SHP77 treated with DMSO at 0.1 percent for 48 hours (cell line): ENCODE measurements around the gene CACNA1C.

Source experiments
- DNase-seq: peaks from one replicate; lab custom pipeline; 2025; lab: John Stamatoyannopoulos, UW

CACNA1C gene

DNA sequence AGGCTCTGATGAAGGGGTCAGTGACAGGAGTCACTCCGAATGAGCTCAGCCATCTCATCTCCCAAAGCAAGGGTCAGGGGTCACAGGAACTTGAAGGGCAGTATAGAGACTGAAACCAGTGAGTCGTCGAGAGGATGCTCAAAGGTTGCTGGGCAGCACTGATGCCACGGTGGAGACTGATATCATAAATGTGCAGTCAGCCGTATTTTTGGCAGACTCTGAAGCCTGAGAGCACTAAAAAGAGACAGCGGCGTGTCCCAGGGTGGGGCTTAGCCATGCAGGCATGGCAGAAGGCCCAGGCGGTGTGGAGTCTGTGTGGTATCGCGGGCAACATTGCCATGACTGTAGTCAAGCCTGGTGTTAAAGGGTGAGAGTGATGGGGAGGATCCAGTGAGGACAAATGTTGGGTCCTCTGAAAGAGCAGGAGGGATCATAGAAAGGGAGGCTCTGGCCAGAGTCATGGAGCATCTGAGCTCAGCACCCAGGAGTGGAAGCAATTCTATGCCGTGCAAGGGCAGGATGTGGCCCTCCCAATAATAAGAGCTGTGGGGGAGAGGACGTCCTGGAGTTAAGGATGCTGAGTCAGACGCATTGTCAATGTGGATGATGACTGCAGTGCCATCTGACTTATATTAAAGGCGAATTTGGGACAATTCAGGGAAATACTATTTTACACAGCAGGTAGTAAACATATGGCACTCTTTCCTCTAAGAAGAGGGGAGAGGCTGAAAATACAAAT lies 500.8 kb downstream of the CACNA1C start:
- DNase-seq, result no peak

DNA sequence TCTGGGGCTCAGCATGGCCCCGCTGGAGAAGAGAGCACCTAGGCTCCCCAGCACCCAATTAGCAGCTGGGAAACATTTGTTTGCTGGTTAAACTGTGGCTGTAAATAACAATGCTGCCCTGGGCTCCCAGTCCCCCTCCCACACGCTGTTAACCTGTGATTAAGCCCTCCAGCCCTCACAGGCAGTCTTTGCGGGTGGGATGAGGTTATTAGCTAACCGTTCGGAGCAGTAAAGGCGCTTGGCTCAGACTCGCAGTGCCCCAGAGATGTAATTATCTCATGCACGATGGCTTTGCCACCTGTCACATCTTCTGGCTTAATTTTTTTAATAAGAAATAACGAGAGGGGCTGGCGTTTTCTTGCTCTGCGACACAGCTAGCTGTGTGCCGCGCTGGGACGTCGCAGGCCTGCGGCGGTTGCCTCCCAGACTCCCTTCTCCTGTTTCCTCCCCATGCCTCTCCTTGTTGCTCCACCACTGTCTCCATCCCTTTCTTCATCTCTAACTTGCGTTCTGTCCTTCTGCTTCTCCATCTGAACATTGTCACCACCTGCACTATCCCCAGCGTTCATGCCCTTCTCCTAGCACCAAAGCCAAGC lies 502.8 kb downstream of the CACNA1C start:
- no peak for DNase-seq

DNA sequence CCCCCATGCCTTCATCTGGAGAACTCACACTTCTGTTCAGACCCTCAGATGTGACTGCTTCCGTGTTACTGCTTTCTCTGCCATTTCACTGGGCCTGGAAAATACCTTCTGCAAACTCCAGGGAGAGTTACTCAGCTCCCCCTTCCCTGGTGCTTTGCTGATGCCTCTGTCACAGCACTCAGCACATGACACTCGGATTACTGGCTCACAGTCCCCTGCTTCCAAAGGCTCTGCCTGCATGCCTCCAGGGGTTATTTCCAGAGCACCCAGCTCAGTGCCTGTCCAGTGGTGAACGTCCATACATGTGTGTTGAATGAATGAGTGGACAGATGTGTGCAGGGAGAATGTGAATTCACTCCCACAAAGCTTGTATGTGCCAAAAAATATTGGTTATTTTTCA lies 504.8 kb downstream of the CACNA1C start:
- no peak for DNase-seq

DNA sequence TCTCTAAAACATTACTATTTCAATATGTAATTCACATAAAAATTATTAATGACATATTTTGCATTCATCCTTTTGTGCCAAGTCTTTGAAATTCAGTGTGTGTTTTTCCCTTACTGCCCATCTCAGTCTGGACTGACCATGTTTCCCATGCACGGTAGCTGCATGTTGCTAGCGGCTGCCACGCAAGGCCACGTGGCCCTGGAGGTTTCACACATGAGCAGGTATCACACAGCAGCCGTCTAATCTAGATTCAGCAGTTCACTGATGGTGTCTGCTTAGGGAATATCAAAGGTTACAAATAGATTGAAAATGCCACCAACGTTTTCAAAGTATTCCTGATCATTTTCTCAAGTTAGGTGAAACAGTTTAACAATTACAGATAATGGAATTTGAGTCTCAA lies 507.1 kb downstream of the CACNA1C start:
- no peak for DNase-seq

DNA sequence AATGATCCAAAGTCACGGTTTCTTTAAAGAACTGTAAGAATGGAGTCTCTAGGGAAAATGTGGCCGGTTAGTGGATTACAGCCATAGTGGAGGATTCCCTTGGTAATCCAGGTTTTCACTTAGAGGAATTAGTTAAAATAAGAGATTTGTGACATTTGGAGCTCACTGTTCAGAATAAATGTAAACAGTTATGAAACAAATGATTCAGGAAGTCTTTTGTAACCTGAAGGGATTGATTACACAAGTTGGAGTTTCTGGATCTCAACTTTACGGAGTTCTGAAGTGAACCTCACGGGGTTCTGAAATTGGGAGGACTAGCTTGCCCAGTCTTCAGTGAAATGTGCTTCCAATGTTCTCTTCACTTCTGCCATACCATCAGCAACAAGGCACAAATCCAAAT lies 507.6 kb downstream of the CACNA1C start:
- no peak for DNase-seq

DNA sequence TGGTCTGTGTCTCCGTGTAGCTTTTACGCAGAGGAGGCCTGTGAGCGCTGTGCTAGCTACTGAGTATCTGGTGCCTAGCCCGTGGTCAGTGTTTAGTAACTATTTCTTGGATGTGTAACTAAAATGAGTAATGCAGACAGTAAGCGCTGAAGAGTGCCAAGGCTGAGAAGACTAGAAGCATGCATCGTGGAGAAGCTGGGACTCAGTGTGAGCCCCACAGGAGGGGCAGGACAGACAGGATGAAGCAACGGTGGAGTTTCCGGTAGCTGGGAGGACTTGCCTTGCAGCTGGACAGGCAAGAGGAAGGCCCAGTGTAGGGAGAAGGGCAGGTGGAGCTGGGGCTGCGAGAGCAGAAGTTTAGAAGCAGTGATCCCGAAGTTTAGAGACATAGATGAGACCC lies 508.6 kb downstream of the CACNA1C start:
- no peak for DNase-seq

DNA sequence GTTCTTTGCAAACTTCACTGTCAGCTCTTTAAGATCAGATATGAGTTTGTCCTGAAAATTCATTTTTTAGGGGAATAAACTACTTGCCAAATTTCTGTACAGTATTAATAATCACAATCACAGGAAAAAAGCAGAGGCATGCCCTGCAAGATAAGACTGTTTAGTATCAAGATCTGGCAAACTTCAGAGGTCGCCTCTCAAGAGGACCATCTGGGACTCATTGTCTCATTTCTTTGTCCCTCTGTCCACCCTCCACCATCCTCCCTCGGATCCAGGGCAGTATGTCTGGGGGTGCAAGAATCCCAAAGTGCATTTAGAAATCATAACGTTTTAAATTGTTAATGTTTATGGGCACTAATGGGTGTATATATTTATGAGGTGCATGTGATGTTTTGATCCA lies 509.6 kb downstream of the CACNA1C start:
- DNase-seq, result no peak

DNA sequence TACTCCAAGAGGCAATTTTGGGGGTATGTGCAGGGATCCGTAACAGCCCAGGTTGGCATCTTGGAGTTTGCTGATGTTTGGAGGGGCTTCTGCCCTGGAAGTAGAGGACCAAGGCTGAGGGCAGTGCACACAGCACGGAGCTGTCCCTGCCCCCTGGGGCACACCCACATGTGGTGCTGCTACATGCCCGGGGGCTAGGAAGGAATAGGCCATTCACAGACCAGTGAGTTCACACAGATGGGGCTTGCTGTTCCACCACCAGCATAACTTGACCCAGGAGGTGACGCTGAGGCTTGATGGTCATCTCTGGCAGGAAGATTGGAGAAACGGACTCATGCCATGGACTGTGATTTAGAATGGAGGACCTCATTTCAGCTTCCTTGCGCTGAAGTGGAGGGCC lies 510.9 kb downstream of the CACNA1C start:
- DNase-seq, result no peak

DNA sequence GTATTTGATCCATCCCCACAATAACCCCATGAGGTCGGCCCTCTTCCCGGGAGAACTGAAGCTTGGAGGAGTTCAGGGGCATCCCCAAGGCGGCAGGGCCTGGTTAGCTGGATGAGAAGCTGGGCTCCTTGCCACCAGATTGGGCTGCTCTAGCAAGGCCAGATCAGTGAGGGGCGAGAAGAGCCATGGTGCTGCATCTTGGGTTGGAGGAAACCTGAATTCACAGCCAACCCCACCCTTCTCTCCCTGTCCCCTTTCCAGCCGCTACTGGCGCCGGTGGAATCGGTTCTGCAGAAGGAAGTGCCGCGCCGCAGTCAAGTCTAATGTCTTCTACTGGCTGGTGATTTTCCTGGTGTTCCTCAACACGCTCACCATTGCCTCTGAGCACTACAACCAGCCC lies 513.4 kb downstream of the CACNA1C start:
- no peak for DNase-seq

DNA sequence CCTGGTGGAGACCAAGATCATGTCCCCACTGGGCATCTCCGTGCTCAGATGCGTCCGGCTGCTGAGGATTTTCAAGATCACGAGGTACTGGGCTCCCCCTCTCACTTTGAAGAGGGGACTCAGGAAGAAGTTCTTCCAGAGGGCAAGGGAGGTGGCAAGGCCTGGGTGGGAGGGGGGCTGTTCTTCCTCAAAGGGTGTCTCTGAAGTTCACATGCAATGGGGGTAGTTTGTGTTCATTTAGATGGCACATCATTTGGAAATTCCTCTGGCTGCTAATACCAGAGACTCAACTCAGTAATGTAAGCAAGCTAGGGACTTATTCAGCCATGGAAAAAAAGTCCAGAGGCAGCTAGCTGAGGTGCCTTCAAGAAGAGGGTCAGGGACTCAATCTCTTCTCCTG lies 514.9 kb downstream of the CACNA1C start:
- DNase-seq, result no peak

DNA sequence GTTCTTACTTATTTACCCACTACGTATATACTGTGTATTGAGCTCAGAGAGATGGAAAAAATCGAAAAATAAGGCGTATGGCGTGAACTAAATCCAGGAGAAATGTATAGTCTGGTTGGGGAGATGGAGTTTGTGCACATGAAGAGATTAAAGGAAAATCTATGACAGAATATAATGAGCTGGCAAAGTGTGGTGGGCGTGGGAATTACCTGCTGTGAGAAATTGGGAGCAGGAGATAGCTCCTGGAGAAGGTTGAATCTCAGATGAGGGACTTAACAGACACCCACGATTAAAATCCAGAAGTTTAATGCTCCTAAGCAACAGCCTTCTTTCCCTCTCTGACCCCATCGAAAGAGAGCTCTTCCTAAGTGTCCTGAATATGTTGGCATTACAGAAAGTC lies 517.8 kb downstream of the CACNA1C start:
- DNase-seq, result no peak

DNA sequence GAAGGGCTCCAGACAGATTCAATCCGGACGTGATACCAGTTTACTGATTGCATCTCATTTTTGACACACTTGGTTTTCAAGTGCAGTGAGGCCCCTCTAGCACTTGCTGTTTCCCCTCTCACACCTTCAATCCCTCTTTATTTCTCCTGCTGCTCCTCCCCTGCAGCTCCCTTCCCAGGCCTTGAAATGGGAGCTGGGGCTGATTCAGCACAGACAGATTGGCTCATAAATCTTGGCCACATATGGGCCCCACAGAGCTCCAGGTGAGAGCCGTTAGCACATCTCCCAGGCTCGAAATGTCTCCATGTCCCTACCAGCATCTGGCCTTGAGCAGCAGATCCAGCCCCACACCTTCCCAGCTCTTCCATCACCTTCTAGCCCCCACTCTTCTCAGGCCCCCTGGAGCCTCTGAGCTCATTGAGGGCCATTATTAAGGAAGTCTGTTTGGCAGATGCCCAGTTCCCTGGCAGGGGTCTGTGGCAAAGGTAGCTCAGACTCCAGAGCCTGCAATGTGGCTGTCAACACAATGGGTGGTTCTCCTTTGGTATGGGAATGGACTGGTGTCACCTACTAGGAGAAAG lies 521.7 kb downstream of the CACNA1C start:
- no peak for DNase-seq

DNA sequence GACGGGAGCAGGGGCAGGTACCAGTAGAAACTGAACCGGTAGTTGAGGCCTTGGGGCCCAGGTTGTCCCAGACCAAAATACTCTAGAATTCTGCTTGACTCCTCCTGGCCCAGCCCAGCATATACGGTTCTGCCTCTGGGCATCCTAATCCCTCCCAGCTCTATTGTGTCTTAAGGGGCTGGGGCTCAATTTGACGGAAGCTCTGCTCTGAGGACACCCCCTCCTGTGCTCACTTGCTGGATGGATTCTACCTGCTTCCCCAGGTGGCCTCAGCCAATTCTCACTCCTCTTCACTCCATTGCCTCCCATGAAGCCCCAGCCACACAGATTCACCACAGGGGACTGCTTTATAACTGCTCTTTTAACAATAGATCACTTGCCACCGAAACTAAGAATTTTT lies 522.5 kb downstream of the CACNA1C start:
- DNase-seq, result no peak

DNA sequence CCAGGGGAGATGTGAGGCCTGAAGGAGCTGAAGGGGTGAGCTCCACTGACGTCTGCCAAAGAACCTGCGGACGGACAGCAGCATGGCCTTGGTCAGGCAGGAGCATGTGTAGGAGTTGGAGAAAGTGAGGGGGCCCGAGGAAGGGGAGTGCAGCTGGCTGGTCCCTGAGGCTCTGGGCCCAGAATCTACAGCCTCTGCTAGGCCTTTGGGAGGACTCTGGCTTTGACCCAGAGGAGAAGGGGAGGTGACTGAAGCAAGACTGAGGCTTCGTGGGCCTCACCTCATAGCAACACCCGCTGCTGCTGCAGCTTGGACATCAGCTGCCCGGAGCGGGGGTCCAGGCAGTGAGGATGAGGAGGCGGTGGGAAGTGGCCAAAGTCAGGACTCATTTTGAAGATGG lies 525.4 kb downstream of the CACNA1C start:
- no peak for DNase-seq

DNA sequence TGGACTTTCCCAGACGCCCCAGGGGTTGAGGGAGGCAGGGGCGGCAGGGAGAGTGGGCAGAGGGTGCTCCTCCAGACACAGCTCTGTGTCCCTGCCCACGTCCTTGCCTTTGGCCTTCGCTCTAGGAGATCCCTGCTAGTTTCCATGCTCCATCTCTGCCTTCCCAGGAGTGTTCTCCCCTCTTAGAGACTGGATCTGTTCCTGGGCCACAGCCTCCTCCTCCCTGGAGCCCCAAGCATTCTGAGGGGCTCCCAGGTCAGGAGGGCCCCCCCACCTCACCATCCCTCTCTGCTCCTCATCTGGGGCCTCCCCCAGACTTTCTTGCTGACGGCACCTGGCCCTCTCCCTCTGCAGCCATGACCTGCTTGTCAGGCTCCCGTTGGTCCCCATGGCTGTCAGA lies 526.0 kb downstream of the CACNA1C start:
- no peak for DNase-seq

DNA sequence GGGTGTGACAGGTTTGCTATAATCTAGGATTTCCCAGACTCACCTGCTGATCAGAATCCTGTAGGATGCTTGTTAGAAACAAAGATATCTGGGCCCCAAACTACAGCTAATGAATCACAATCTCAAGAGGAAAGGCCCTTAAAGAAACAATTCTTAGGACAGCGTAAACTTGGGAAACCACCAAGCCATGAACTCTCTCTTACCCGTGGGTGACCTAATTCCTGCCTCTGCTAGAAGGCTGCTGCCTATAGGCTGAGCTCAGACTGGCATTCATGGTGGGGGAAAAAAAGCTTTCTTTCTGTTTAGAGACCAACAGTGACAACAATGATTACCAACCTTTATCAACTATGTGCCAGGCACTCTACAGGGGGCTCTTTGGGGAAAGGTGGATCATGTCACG lies 528.0 kb downstream of the CACNA1C start:
- no peak for DNase-seq

DNA sequence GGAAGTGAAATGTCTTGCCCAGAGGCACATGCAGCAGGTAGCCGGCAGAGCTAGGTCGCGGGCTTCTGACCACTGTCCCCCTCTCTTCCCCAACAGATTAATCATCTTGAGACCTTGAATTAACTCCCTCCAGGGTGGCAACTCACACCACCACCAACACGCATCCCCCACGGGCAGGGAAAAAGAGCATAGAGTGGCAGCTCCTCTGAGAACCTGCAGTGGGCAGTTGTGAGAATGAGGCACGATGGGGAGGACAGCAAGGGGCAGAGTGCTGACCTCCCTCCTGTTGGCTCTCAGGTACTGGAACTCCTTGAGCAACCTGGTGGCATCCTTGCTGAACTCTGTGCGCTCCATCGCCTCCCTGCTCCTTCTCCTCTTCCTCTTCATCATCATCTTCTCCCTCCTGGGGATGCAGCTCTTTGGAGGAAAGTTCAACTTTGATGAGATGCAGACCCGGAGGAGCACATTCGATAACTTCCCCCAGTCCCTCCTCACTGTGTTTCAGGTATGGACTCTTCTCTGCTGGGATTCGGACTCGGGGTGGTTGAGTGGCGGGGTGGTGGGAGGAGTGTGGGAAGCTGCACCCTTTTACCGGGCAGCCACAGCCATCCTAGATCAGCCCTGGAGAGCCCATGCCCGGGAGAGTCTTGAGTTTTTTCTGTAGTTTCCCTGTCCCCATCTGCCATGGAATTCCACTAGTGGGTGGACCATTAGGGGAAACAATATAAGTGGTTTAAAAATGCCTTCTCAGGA lies 528.7 kb downstream of the CACNA1C start:
- no peak for DNase-seq

DNA sequence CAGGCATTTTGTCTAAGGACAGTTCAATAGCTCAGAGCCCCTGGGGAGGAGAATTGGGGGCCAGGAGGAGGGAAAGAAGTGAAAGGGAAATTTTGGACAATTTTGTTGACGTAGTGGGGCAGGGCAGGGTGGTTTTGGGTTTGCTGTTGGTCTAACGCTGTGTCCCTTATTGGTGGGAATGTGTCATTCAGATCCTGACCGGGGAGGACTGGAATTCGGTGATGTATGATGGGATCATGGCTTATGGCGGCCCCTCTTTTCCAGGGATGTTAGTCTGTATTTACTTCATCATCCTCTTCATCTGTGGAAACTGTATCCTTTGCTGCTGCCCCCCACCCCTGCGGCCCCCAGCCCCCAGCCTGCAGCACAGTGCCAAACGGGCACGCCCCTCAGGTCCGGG lies 529.8 kb downstream of the CACNA1C start:
- no peak for DNase-seq

DNA sequence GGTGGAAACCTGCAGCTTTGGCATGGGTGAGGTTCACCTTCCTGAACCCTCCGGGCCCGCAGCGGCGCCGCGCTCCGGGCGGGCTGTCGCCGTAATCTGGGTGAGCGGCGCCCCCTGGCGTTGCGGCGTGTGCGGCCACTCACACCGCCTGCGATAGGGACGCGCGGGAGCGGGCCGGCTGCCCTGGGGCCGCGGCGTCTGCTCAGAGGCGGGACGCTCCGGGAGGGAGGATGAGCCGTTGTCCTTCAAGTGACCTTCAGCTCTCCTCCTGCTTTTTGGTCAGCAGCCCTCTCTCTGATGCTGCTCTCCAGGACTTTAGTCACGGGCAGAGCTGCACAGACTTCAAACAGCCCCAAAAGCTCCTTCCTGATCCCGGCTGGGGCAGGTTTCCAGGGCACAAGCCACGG lies 530.3 kb downstream of the CACNA1C start:
- DNase-seq, result no peak

DNA sequence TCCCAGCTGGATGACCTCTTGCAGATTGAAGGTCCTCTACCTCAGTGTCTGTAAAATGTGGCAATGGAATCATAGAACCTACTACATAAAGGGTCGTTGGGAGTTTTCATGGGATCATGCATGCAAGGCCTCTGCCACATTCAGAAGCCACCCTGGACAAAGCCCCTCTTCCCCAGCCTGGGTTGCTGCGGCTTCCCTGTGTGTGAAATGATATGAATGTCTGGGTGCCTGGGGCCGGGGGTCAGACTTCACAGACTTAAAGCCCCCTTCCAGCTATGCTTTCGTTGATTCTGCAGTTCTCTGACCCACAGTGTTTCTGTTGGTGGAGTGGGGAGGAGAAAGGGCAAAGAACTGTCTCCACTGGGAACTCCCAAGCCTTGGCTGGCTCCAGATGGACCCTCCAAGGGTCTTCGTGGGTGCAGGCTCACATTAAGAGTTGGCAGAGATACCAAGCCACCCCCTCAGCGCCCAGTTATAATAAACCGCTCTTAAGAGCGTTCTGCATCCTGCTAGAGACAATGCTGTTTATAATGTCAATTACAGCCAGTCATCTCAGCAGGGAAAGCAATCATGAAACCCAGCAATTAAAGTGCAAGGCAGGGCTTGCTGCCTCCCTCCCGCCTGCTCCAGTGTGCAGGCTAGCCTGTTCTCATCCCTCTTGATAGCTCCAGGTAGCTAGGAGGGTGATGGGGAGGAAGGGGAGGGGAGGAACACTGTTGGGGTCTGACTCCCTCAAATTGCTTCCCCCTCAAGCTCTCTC lies 531.0 kb downstream of the CACNA1C start:
- no peak for DNase-seq

DNA sequence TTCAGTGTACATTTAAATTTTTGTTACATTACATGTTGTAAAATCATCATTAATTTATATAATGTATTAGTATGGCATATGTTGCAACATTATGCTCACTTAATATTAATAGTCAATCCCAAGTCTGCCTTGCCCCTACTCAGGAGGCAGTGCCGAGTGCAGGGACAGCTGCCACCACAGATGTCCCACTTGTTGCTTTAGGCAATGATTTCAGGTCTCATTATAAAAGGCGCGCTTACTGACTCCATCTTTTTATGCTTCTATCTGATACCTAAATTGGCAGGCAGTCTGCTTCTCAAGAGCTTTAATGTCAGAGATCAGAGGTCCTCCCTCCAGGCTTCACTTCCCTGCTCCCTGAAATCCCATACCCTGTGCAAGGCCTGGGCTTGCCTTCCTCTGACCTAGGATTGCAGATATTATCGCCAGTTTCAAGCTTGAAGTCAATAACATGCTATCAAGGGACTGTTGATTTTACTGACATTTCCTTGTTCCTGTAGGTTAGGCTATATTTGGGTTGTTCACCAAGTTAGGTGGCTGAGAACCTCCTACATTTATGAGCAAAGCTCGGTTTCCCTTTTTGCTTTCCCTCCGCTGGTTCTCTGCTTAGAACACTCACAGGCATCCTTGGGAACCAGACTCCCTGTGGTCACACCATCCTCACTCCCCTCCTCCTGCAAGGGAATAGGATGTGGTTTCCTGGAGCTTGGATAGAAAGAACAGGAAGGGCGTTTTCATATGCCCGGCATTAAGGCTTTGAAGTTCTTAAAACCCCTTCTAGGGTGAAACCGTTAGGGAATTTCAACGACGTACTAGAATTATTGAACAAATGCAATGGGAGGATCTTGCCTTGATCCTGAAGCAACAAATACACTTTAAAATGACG lies 533.6 kb downstream of the CACNA1C start:
- DNase-seq, result no peak
